NCI-H2107 (cell line): ENCODE results near the gene SLC24A1.
"Not testable (repeated sequence)": the region's sequence is repeated elsewhere in the genome, so short reads cannot be mapped to it uniquely, and the experiment has no call there.

Source experiments
- DNase-seq: peaks from one replicate; lab custom pipeline; 2025; lab: John Stamatoyannopoulos, UW

SLC24A1 gene

DNA sequence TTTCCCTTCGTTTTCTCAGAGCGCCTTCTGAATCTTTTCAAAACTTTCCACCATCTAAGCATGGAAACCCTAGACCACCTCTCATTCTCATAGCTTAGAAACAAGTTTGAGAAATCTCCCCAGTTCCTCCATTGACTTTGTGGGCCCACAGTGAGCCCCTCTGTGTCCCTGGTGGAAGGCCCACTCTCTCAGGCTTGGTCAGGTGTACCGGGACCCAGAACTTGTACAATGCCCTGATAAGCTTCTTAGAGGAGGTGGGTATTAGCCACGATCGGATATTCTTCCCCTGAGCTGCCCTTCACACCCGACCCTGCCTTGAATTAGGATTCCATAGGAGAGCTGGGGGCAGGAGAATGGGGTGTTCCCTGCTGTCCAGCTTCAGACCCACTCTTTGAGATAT is at the start of gene SLC24A1:
SLC24A1 (plus strand) TSS at position 301 of the 400 bp plus-strand sequence. CDS start 2,143 bp downstream, outside the sequence.
- DNase-seq, result no peak

DNA sequence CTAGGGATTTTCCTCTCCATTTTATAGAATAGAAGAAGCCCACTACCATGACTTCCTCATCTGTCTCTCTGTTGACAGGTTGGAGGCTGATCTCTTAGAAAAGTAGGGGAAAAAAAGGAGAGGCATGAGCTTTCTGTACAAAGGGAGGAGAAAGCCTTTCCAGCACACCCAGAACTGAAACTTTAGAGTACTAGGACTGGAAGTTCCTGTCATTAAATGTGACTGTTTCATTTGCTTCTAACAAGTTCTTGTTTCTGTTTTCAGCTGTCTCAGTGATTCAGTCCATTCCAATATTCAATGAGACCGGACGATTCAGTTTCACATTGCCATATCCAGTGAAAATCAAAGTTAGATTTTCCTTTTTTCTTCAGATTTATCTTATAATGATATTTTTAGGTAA is 49.8 kb upstream of the SLC24A1 start:
- no peak for DNase-seq

DNA sequence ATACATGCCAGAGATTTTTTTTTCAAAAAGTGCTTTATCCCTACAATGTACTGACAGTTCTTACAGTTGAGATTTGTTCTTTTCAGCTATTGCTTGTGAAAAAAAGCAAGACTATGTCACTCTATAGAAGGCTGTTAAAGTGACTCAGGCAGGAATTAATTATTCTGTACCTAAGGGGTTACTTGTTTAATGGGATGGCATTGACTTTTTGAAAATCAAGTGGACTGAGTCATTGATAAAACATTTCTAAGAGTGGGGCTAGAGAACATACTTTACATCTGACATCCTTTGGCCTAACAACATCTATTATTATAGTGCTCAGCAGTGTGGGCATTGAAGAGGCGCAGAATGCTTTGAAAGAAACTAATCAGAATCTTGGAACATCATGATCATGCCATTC is 45.1 kb upstream of the SLC24A1 start:
- no peak for DNase-seq

DNA sequence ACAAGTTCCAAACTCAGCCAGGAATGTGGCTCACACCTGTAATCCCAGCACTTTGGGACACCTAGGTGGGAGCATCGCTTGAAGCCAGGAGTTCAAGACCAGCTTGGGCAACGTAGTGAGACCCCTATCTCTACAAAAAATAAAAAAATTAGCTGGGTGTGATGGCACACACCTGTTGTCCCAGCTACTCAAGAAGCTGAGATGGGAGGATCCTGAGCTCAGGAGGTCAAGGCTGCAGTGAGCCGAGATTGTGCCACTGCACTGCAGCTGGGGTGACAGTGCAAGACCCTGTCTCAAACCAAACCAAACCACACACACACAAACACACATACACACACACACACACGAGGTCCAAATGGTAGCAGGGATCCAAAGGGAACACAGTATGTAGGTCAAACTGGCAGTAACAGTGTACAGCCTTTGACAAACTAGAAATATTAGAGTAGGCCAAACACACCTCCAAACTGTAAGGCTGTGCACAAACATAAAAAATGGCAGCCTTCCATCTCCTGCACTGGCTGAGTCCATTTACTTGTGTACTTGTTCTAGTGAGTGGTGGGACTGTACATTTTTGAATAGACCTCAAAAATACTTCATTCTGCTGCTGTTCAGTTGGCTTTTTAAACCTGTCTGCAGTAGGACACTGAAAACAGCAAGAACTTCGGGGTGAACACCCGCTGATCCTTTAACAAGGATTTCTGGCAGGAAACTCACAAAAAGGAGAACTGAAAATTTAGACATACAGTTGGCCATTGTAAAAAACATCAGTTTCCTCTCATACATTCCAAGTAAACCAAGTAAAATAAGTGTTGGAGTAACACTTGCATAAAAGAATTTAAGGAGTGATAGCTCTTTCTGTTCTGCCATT is 44.4 kb upstream of the SLC24A1 start:
- DNase-seq, result no peak

DNA sequence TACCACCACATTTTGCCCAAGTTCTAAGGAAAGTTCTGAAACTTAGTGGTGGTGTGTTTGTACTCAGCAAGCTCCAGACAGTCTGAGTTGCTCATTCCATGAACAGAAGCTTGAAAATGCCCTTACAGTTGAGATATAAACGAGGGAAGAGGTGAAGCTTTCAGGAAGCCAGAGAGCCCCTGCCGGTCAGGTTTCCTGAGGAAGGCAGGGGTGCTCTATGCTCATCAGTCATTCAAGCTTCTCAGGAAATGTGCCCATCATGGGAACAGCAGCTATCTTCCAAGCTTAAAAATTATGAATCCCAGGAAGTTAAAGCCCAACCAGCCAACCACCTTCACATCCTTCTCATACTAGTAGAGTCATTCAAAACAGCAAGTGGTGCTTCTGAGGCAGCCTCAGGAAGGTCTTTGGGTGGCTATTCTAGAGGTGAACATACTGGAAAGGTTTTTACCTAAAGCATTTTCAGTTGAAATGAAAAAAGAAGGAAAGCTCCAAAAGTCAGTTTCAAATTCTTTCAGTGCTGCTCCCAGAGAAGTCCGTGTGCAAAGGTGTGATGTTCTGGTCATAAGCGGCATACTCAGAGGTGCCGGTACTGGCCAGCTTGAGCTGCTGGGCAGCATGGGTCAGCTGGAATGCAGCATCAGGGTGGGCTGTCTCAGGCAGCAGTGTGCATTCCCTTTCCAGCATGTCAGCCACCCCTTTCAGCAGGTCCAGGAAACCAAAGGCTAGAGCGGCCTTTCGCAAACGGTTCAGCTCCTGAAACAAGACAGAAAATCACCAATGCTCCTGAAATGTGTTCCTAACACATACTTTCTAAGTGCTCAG is 42.6 kb upstream of the SLC24A1 start:
- no peak for DNase-seq

DNA sequence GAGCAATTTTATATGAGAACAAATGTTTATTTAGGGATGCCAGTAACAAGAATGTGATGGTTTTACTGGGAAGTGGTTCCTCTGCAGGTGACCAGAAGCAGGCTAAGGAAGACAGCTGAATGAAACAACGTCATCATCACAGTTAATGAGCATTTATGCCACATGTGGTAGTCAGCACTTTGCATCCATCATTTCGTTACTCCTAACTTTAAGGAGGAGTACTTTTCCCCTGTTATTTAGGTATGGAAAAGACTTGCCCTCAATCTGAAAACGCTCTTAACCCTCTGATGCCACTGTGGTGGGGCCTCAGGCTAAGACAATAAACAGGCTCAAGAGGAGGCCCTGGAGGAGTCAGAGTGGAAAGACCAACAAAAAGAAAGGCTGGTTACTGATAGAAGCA is 42.0 kb upstream of the SLC24A1 start:
- DNase-seq, result no peak

DNA sequence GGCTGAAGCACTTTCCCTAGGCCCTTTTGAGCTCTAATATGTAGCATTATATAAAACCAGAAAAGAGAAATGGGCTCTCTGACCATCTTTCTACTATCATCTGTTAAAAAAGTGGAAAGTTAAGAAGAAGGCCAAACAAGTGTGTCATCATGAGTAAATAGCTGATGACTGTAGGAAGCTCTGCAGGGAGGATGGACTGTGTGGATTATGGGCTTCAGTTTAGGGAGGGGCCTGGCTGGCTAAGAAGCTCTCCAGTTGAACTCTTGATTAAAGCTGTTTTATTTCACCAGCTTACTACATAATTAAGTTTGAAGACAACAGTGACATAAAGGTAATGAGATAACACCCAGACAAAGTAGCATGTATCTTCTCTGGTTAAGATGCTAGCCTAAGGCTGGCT is 41.5 kb upstream of the SLC24A1 start:
- no peak for DNase-seq

DNA sequence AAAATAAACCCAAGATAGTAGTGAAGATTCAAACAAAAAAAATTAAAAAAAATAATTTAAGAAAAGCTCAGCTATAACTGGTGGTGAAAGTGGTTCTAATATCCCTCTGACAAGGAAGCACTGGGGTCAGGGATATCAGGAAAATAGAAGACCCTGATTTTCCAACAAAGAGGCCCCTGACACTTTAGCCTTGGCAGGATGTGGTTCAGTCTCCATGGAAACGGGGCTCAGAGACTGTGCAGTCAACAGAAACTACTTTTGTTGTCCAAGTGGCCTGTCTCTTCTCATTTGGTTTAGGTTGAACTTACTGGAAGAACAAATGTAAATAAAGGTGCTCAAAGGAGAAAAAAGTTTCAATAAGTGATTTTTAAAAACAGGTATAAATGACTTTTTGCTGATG is 38.0 kb upstream of the SLC24A1 start:
- DNase-seq, result no peak

DNA sequence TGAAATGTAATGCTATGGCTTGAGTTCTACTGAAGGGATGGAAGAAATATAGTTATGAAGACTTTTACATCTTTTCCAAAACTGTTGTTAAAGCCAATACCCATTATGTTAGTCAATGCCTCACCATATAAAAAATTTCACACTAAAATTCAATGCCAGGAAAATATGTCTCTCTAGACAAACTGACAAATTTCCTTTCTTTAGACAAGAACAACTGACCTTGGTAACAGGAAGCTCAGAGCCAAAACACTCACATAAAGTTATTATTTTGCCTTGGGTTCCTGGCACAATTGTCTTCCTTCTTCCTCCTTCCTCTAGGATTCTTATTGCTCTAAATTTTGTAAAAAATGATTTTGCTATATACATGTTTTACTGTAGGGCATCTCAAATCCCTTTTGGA is 37.5 kb upstream of the SLC24A1 start:
- no peak for DNase-seq

DNA sequence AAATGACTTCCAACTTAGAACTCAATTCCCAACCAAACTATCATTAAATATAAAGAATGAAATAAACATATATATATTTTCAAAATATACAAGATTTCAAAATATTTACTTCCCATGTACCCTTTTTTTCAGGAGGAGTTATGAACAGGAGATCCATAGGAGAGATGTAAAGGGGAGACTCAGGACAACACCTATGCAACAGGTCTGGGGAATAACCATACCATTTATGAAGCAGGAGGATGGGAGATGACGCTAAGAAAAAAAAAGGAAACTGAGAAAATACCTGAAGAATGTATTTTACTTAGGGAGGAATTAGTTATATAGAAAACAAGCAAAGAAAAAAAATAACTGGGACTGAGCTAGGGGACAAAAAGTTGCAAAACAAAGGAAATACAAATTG is 34.6 kb upstream of the SLC24A1 start:
- DNase-seq, result no peak

DNA sequence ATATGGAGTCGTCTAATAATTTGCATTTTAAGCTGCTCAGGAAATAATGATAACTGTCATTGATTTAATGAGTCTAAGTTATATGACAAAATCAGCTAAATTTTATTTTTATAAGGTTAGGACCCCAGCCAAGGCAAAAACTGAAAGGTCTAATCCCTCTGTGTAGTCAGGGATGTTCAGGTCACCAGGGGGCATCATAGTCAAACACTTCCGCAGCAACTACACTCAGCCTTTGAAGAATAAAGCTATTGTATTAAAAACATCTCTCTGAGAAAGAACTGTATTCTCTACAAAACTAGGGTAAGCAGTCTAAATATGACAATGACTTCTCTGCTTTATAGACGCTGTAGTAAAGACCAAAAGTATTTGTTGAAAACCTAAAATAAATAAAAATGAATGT is 25.8 kb upstream of the SLC24A1 start:
- no peak for DNase-seq

DNA sequence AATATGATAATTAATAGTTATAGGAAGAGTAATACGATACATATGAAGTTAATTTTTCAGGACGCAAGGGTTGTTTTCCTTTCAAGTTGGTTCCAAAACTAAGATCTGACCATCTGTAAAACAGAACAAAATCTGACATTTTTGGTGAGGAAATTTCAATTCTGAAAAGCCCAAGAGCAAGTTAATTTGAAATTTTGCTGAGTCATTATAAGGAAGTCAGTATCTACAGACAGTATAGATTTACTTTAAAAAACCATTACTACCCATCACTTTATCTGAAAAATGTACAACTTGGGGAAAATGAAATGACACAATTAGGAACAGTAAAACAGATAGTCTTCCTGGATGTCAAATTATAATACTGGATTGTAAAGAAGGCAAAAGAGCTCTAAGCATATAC is 23.3 kb upstream of the SLC24A1 start:
- no peak for DNase-seq

DNA sequence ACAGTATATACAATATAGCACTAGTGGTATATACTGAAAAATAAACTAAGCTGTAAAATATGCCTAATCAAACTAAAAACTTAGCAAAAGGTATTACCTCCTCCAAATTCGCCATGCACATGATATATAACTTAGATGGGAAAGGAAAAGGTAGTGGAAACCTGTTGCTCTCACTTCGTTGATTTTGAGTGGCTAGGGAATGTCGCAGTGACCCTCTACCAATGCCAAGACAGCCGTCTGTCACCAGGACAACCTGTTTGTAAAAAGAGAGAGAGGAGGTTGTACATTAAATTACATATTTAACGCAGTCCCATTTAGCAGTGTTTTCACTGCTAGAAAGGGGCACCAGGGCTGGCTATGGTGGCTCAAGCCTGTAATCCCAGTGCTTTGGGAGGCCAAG is 22.1 kb upstream of the SLC24A1 start:
- DNase-seq, result no peak

DNA sequence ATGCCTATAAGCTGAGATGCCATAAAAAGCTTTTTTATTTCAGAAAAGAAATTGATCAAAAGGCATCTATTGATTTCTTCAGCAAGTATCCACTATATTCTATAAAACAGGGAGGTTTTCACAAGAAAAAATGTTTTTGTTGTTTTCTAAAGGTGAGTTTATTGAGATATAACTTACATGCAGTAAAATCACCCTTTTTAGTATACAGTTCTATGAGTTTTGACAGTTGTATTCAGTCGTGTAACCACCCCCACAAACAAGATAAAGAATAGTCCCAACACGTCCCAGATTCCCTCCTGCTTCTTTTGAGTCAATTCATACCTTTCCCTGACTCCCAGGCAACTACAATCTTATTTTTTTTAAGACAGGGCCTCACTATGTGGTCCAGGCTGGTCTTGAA is 18.6 kb upstream of the SLC24A1 start:
- no peak for DNase-seq

DNA sequence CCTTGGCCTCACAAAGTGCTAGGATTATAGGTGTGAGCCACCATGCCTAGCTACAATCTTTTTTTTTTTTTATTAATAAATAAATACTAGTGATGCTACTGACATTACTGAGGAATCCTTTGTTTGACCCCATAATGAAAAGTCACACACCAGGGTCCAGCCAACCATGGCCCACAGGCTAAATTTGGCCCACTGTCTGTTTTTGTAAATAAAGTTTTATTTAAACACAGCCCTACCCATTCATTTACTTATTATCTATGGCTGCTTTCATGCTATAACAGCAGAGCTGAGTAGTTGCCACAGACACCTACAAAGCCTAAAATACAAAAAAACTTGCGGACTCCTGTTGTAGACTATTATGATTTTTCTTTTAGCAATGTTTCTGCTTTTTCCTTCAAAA is 18.2 kb upstream of the SLC24A1 start:
- DNase-seq, result no peak

DNA sequence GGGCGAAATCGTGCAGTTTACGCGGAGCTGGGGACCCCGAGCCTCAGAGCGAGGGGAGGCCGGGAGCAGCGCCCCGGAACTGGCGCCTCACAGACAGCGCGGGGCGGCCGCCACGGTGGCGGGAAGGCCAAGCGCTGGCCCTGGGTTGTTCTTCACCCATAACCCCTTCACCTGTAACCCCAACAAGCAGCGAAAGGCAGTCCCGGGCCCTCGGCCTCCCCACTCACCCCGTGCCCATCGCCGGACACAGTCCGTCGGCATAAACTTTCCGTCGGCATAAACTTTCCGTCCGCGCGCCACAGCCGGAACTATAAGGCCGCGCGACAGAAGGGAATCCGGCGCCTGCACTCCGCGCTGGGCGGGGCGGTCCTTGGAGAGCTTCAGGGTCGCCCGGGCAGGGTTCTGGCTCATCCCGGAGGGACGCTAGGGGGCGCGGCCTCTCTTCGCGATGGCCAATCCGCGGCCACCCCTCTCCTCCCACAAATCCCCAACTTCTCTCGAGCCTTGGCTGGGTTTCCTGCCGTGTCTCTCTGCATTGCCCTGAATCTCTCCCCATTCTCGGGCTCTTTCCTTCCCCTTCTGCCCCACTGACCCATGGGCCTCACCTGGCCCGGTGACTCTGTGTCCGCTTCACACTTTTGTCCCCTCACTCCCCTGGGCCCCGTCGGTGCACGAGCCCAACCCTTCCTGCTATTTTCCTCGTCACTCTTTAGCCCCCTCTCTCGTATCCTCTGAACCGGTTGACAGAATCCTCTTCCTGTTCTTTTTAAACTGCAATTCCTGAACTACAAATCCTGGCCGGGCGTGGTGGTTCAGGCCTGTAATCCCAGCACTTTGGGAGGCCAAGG is 10.6 kb upstream of the SLC24A1 start, which contains the start of gene INTS14:
INTS14 (minus strand) TSS at position 261 of the 848 bp plus-strand sequence. CDS start 3,751 bp downstream, outside the sequence.
- peak; percentile 94 for DNase-seq

DNA sequence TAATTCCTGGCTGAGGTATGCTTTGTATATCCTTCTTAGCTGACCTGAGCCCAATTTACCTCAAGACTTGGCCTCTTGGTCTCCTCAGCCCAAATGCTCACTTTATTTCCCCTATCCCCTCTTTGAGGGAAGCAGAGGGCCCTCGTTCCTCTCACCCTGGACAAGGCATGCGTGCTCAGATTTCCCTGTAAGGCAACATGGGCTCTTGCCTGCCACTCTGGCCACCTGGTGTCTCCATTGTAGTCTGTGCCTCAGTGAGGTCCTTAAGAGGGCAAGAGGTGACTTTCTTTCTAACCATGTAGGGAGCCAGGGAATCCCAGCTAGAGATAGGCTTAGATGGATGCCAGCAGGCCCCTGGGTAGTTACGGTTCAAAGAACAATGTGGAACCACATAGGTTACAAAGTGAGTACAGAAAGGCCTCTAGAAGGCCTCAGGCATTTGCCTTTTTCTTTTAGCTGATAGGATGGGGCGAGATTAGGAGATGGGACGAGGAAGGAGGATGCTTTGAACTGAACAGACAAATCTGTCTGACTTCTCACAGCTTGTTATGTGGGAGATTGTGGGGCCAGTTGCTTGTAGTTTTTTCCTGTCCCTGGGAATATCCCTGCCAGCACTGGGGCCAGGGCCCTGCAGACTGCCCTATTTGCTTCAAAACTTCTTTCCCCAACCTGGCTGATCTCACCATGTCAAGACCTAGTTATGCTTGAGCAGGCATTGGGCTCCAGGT is 9.7 kb upstream of the SLC24A1 start:
- DNase-seq, result no peak

DNA sequence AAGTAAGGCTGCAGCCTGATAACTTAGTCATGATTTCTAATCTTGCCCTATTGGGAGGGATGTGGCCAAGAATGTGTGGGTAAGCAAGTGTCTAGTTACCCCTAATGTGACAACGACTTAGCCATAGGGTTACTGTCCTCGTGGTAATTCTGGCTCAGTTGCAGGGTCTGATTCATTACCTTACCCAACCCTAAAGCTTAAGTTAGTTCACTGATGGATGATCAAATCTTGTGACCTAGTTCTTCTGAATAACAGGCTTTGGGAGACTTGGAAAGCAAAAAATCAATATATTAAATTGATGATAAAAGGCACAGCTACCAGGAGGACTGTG is 9.2 kb upstream of the SLC24A1 start:
- no peak for DNase-seq

DNA sequence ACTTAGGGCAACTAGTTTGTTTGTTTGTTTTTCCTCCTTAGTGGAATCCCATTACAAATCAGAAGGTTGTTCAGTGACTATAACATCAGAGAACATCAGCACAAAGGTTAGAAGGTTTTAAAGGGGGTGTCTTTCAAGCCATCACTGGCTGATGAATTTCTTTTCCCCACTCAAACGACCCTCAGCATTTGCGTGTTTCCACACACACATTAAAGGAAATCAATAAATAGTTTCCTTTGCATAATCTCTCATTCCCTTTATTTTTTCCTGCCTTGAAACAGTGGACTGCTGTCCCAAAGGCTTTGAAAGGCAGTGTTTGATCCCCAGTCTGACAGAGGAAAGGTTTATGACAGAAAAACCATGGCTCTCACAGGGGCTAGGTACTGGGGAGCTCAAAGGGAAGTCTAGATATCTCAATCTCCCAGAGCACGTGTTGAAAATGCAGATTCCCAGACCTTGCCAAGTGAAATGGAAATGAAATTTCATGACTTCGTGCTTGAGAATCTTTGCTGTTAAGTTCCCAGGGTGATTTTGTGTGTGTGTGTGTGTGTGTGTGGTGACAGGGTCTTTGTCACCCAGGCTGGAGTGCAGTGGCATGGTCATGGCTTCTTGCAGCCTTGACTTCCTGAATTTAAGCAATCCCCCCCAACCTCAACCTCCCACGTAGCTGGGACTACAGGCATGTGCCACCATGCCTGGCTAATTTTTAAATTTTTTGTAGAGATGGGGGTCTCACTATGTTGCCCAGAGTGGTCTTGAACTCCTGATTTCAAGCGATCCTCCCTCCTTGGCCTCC is 8.6 kb upstream of the SLC24A1 start:
- no peak for DNase-seq

DNA sequence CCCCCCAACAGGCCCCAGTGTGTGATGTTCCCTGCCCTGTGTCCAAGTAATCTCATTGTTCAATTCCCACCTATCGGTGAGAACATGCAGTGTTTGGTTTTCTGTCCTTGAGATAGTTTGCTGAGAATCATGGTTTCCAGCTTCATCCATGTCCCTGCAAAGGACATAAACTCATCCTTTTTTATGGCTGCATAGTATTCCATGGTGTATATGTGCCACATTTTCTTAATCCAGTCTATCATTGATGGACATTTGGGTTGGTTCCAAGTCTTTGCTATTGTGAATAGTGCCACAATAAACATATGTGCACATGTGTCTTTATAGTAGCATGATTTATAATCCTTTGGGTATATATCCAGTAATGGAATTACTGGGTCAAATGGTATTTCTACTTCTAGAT is 5.9 kb upstream of the SLC24A1 start:
- not testable (repeated sequence) for DNase-seq
